ENCODE measurements around the gene PTPRT. TPM values are rescaled to one million over a fixed set of nuclear protein-coding genes. Genes with fewer than 3 reads are reported as not detected.

The PTPRT gene
- total RNA-seq, 6 experiments from 2014 or later: not detected

DNA sequence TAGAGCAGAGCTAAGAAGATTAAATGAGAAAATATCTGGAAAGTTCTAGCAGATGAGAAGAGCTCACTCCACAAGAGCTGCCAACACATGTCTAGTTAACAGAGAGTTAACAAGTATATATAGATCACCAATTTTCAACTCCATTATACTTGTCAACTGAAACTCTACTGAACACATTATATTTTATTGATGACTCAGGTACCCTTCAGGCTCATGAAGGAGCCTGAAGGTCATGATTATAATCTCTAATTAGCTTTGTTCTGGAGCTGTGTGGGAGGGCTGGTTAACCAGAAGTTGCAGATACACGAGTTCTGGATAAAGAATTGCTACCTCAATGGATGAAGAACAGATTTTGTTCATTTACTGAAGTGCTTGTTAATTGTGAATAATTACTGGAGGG, 42.1 kb upstream of the PTPRT start:
- H3K27ac Mint-ChIP-seq: no peak overlapping the region
- peaks cover 10% of the 10 kb centered on the region for H3K27me3 Mint-ChIP-seq (ENCODE audit: insufficient read depth)
- no peak for TF ChIP-seq CTCF (IDR thresholded peaks at IDR 0.05)
- no peaks in the 10 kb centered on the region for H3K36me3 Mint-ChIP-seq (ENCODE audit: low read depth)
- no peaks in the 10 kb centered on the region for H3K9me3 Mint-ChIP-seq
- no peaks in the 10 kb centered on the region for H3K4me1 Mint-ChIP-seq (ENCODE audit: low read depth)
- DNase-seq: no peak
- H3K4me3 Mint-ChIP-seq: no peak overlapping the region

DNA sequence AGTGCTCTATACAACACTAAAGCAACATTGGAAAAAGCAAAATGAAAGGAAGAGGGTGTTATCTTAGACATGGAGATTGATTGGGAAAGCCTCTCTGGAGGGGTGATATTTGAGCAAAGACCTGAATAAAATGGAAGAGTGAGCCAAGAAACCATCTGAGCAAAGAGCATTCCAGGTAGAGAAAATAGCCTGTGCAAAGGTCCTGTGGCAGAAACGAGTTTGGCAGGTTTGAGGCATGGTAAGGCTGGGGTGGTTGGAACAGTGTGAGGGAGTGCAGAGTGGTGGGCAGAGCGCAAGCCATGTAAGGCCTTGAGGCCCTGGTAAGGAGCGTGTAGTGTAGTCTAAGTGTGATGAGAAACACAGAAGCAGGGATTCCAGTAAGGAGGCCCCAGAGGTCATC, 40.0 kb upstream of the PTPRT start:
- Mint-ChIP-seq H3K4me1 (ENCODE audit: low read depth) (no peaks in the 10 kb centered on the region), H3K9me3 (no peaks in the 10 kb centered on the region), H3K36me3 (ENCODE audit: low read depth) (no peaks in the 10 kb centered on the region), H3K27me3 (ENCODE audit: insufficient read depth) (peaks cover 9% of the 10 kb centered on the region), H3K27ac (no peak overlapping the region), H3K4me3 (no peak overlapping the region)
- no peak for DNase-seq
- no peak for TF ChIP-seq CTCF (IDR thresholded peaks at IDR 0.05)

DNA sequence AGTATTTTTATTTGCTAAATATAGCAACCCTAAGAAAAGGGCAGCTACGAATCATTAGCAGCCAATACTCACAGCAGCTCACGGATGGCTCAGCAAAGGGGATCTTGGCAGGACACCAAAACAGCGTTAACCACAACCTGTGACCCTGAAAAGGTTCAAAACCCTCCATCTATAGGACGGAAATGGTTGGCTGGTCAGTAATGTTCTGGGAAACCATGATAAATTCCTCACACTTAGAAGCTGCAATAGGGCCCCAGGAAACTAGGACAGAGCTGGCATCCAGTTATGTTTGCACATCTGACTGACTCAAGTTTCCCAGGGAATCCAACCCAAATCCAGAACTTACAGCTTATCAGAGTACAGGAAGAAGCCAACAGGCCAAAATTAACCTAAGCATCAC, 30.9 kb upstream of the PTPRT start:
- H3K4me3 Mint-ChIP-seq: no peak overlapping the region
- no peak overlapping the region for H3K27ac Mint-ChIP-seq
- peak; percentile 23 for DNase-seq
- no peaks in the 10 kb centered on the region for H3K9me3 Mint-ChIP-seq
- no peaks in the 10 kb centered on the region for H3K4me1 Mint-ChIP-seq (ENCODE audit: low read depth)
- no peaks in the 10 kb centered on the region; the same call in none of the 2 replicates for H3K27me3 Mint-ChIP-seq (ENCODE audit: insufficient read depth)
- no peak for TF ChIP-seq CTCF (IDR thresholded peaks at IDR 0.05)
- no peaks in the 10 kb centered on the region for H3K36me3 Mint-ChIP-seq (ENCODE audit: low read depth)

DNA sequence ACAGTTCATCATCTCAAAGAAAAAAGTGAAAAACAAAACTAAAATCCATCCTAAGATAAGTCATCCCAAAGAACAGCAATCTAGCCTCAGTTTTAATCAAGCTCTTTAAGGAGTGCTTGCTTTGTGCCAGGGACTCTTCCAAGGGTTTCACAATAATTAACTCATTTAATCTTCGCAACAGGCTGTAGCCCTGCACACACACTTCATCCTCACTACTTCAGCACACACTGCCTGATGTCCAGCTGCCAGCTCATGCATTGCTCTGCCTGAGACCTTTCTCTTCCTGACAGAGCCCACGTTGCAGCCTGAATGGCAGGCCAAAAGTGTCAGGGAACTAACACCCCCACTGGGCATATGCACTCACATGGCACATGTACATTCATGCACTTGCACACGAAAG, 21.2 kb upstream of the PTPRT start:
- no peaks in the 10 kb centered on the region for H3K9me3 Mint-ChIP-seq

DNA sequence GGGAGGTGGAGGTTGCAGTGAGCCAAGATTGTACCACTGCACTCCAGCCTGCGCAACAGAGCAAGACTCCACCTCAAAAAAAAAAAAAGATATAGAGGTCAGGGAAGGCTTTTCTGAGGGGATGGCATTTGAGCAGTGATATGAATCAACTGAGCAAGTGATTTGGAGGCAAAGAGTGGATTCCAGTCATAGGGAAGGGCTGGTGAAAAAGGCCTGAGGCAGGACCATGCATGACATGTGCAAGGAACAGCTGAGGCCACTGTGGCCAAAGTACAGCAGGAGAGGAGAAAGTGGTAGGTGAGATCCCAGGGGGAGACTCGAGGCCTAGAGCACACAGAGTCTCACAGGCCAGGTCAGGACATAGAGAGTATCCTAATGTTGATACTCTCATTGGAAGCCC, 20.1 kb upstream of the PTPRT start:
- Mint-ChIP-seq H3K4me1 (ENCODE audit: low read depth) (no peaks in the 10 kb centered on the region), H3K27me3 (ENCODE audit: insufficient read depth) (no peaks in the 10 kb centered on the region; the same call in 1 of the 2 replicates), H3K27ac (no peak overlapping the region), H3K9me3 (no peaks in the 10 kb centered on the region), H3K4me3 (no peak overlapping the region), H3K36me3 (ENCODE audit: low read depth) (no peaks in the 10 kb centered on the region)
- no peak for TF ChIP-seq CTCF (IDR thresholded peaks at IDR 0.05)
- no peak for DNase-seq

More for the DNA sequence above, 21.2 kb upstream of the PTPRT start:
- no peak for TF ChIP-seq CTCF (IDR thresholded peaks at IDR 0.05)
- H3K4me1 Mint-ChIP-seq (ENCODE audit: low read depth): no peaks in the 10 kb centered on the region
- no peak for DNase-seq
- no peaks in the 10 kb centered on the region; the same call in none of the 2 replicates for H3K27me3 Mint-ChIP-seq (ENCODE audit: insufficient read depth)
- H3K27ac Mint-ChIP-seq: no peak overlapping the region
- no peak overlapping the region for H3K4me3 Mint-ChIP-seq
- no peaks in the 10 kb centered on the region for H3K36me3 Mint-ChIP-seq (ENCODE audit: low read depth)

- H3K27me3 Mint-ChIP-seq (ENCODE audit: insufficient read depth): peaks cover 1% of the 10 kb centered on the region
- no peaks in the 10 kb centered on the region for H3K36me3 Mint-ChIP-seq (ENCODE audit: low read depth)
- no peaks in the 10 kb centered on the region for H3K9me3 Mint-ChIP-seq
- DNase-seq: no peak
- no peak overlapping the region for H3K27ac Mint-ChIP-seq
- peak; percentile 33; the same call in 1 of the 2 replicates for TF ChIP-seq CTCF (IDR thresholded peaks at IDR 0.05)
- H3K4me1 Mint-ChIP-seq (ENCODE audit: low read depth): no peaks in the 10 kb centered on the region
- H3K4me3 Mint-ChIP-seq: no peak overlapping the region
Measured at GRCh38 chr20:43205699-43206098, 16.0 kb upstream of the PTPRT start.
